ENCODE data around the gene MATCAP1.

Gene MATCAP1

GRCh38 chr16:67170949-67171649 is 12.7 kb downstream of the MATCAP1 start:
- DNase-seq: peak in 1 of 2 donors; percentile 29

- peak; percentile 39 to 58 for DNase-seq
These were observed 13.4 kb downstream of the MATCAP1 start, which contains the start of gene NOL3 for GRCh38 chr16:67170168-67170948. Gene NOL3 (plus strand): TSS chr16:67170538.

- no peak for DNase-seq
These were observed 14.1 kb downstream of the MATCAP1 start for GRCh38 chr16:67169642-67170167.

- no peak for DNase-seq
These were observed 14.7 kb downstream of the MATCAP1 start for GRCh38 chr16:67169011-67169451.

- DNase-seq: no peak
These were observed 16.2 kb downstream of the MATCAP1 start for GRCh38 chr16:67167588-67167987.

GRCh38 chr16:67166598-67167168 is 17.1 kb downstream of the MATCAP1 start:
- no peak for DNase-seq

GRCh38 chr16:67166110-67166547 is 17.6 kb downstream of the MATCAP1 start:
- DNase-seq: no peak

- peak in 1 of 2 donors; percentile 38 for DNase-seq
These were observed 18.4 kb downstream of the MATCAP1 start for GRCh38 chr16:67165121-67166078.

GRCh38 chr16:67164599-67165061 is 19.1 kb downstream of the MATCAP1 start, which contains the start of gene HSF4:
Gene HSF4 (plus strand): TSS chr16:67164745. CDS start chr16:67164812, 67 bp downstream.
- peak; percentile 56 to 77 for DNase-seq

- no peak for DNase-seq
These were observed 19.7 kb downstream of the MATCAP1 start for GRCh38 chr16:67163999-67164558.

- peak in 1 of 2 donors; percentile 37 for DNase-seq
These were observed 20.4 kb downstream of the MATCAP1 start for GRCh38 chr16:67163164-67163998.

GRCh38 chr16:67162506-67163163 is 21.1 kb downstream of the MATCAP1 start:
- peak; percentile 53 to 58 for DNase-seq

GRCh38 chr16:67161595-67162058 is 22.1 kb downstream of the MATCAP1 start:
- DNase-seq: no peak

- DNase-seq: peak in 1 of 2 donors; percentile 31
These were observed 24.8 kb downstream of the MATCAP1 start for GRCh38 chr16:67158637-67159600.

- DNase-seq: no peak
These were observed 25.7 kb downstream of the MATCAP1 start for GRCh38 chr16:67157892-67158635.

- DNase-seq: no peak
These were observed 26.5 kb downstream of the MATCAP1 start for GRCh38 chr16:67157106-67157748.
